Activated CD8-positive, alpha-beta memory T cell treated with anti-CD3 and anti-CD28 coated beads for 4 hours (primary cell): Measurements from ENCODE around the gene SH3BP4.

Experiments
- DNase-seq, 2 donors: peaks; one replicate each; pipeline ENCODE4 v3.0.0-alpha.2; 2020; ENCODE audit warnings: low read depth in 2 of 2

The SH3BP4 gene

GRCh38 chr2:234940527-234940926 lies 11.3 kb upstream of the SH3BP4 start:
- DNase-seq = no peak

- DNase-seq = no peak
Measured at GRCh38 chr2:234945339-234945873, 6.4 kb upstream of the SH3BP4 start.

- no peak for DNase-seq
Measured at GRCh38 chr2:234947556-234947955, 4.3 kb upstream of the SH3BP4 start.

GRCh38 chr2:234949762-234950434 lies 1.9 kb upstream of the SH3BP4 start:
- DNase-seq = no peak

- DNase-seq = no peak
Measured at GRCh38 chr2:234950435-234950729, 1.4 kb upstream of the SH3BP4 start.

GRCh38 chr2:234950730-234951663 lies 820 bp upstream of the SH3BP4 start:
- DNase-seq = no peak

GRCh38 chr2:234952270-234953115 lies 676 bp downstream of the SH3BP4 start:
- DNase-seq = no peak

GRCh38 chr2:234953116-234954031 lies 1.6 kb downstream of the SH3BP4 start:
- DNase-seq = no peak

- DNase-seq = no peak
Measured at GRCh38 chr2:234954551-234954992, 2.8 kb downstream of the SH3BP4 start.

- no peak for DNase-seq
Measured at GRCh38 chr2:234955091-234955591, 3.3 kb downstream of the SH3BP4 start.

GRCh38 chr2:234955971-234956509 lies 4.2 kb downstream of the SH3BP4 start:
- DNase-seq = no peak

- no peak for DNase-seq
Measured at GRCh38 chr2:234957834-234958135, 6.0 kb downstream of the SH3BP4 start.

- DNase-seq = no peak
Measured at GRCh38 chr2:234958311-234958710, 6.5 kb downstream of the SH3BP4 start.

- no peak for DNase-seq
Measured at GRCh38 chr2:234958746-234959395, 7.1 kb downstream of the SH3BP4 start.

- no peak for DNase-seq
Measured at GRCh38 chr2:234960175-234961088, 8.6 kb downstream of the SH3BP4 start.

GRCh38 chr2:234961784-234962183 lies 10.0 kb downstream of the SH3BP4 start:
- DNase-seq = no peak

- no peak for DNase-seq
Measured at GRCh38 chr2:234963773-234964615, 12.2 kb downstream of the SH3BP4 start.
